OCI-LY3 (cell line): ENCODE results near the gene RCCD1.
A peak's percentile ranks its signal among the peaks of the same experiment; 100 is the strongest.

Source experiments
- H2AFZ ChIP-seq: fragments of 200-600, 300-600 bp; shearing (Covaris generic); 2 replicates; pipeline ENCODE4 v1.6.0; 2014; ENCODE audit warnings: antibody characterized with exemption, low read depth, low read length
- H3K27ac ChIP-seq: fragments of 200-600, 300-600 bp; sonication (generic); 2 replicates; pipeline ENCODE4 v1.5.1; 2014; ENCODE audit warnings: mild to moderate bottlenecking, low read length, moderate library complexity, mixed read lengths
- H3K27me3 ChIP-seq: fragments of 200-600, 300-600 bp; sonication (generic); 2 replicates; pipeline ENCODE4 v1.6.1; 2014; ENCODE audit warnings: low read depth, low read length, mixed read lengths
- H3K36me3 ChIP-seq: fragments of 200-600, 300-600 bp; sonication (generic); replicated peaks from 2 replicates; pipeline ENCODE3; 2014; ENCODE audit warnings: low read depth, low read length, mixed read lengths
- H3K4me1 ChIP-seq: fragments of 300-600, 200-600 bp; sonication (generic); 2 replicates; pipeline ENCODE4 v1.6.1; 2014; ENCODE audit warnings: low read length, mixed read lengths
- H3K4me2 ChIP-seq: fragments of 200-600, 300-600 bp; sonication (generic); 2 replicates; pipeline ENCODE4 v1.6.1; 2014; ENCODE audit warnings: low read length, mixed read lengths
- H3K4me3 ChIP-seq: fragments of 300-600, 200-600 bp; sonication (generic); 2 replicates; pipeline ENCODE4 v1.5.1; 2014; ENCODE audit warnings: antibody characterized with exemption, mild to moderate bottlenecking, low read length, moderate library complexity
- H3K79me2 ChIP-seq: fragments of 300-600, 200-600 bp; shearing (Covaris generic); 2 replicates; pipeline ENCODE4 v1.6.1; 2014; ENCODE audit warnings: mild to moderate bottlenecking, low read length, mixed read lengths
- H3K9ac ChIP-seq: fragments of 300-600, 200-600 bp; shearing (Covaris generic); 2 replicates; pipeline ENCODE4 v1.6.0; 2014; ENCODE audit warnings: mild to moderate bottlenecking, low read length, moderate library complexity
- H3K9me3 ChIP-seq: fragments of 200-600, 300-600 bp; shearing (Covaris generic); 2 replicates; pipeline ENCODE4 v1.6.1; 2014; ENCODE audit warnings: low read length, mixed read lengths; ENCODE audit not compliant: insufficient read depth
- H4K20me1 ChIP-seq: fragments of 200-600, 300-600 bp; sonication (generic); 2 replicates; pipeline ENCODE4 v1.6.1; 2016; ENCODE audit warnings: low read length, mixed read lengths; ENCODE audit not compliant: insufficient read depth
- EZH2phosphoT487 ChIP-seq: fragments of 200-600 bp; shearing (Covaris generic); IDR thresholded peaks from 2 replicates; pipeline ENCODE4 v1.6.1; 2018; ENCODE audit warnings: antibody characterized with exemption, mixed run types, low read depth
- TF ChIP-seq, protein P1 (sequence below): fragments of 200-600, 300-600 bp; sonication (generic); IDR thresholded peaks from 2 replicates; pipeline ENCODE4 v1.5.1; 2014; ENCODE audit warnings: antibody characterized with exemption, low read length, low read depth

The RCCD1 gene

DNA sequence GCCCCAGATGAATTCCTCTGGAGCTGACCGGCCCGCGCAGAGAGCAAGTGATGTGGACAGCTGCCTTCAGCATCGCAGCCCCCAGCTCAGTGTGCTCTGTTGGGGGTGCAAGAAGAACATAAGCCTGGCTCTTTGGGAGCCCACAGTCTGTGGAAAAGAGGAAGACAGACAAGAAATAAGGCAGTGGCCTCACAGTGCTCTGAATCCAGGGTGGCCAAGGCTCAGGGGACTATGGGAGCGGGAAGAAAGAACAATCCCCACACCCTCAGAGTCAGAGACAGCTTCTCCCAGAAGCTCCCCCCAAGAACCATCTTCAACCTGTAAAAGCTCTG lies 22.1 kb upstream of the RCCD1 start:
- Histone ChIP-seq H3K36me3 (peaks cover 3% of the 10 kb centered on the region), H3K9ac (peak overlapping the region; percentile 94; the same call in 1 of the 2 replicates), H3K79me2 (peaks cover 12% of the 10 kb centered on the region), H3K9me3 (no peaks in the 10 kb centered on the region), H3K4me3 (peak overlapping the region; percentile 91), H3K4me2 (peak overlapping the region; percentile 97), H4K20me1 (peaks cover 3% of the 10 kb centered on the region; the same call in 1 of the 2 replicates), H3K27me3 (no peaks in the 10 kb centered on the region), H2AFZ (peak overlapping the region; percentile 77), H3K4me1 (peaks cover 50% of the 10 kb centered on the region), H3K27ac (no peak overlapping the region)
- TF ChIP-seq, protein P1, sequence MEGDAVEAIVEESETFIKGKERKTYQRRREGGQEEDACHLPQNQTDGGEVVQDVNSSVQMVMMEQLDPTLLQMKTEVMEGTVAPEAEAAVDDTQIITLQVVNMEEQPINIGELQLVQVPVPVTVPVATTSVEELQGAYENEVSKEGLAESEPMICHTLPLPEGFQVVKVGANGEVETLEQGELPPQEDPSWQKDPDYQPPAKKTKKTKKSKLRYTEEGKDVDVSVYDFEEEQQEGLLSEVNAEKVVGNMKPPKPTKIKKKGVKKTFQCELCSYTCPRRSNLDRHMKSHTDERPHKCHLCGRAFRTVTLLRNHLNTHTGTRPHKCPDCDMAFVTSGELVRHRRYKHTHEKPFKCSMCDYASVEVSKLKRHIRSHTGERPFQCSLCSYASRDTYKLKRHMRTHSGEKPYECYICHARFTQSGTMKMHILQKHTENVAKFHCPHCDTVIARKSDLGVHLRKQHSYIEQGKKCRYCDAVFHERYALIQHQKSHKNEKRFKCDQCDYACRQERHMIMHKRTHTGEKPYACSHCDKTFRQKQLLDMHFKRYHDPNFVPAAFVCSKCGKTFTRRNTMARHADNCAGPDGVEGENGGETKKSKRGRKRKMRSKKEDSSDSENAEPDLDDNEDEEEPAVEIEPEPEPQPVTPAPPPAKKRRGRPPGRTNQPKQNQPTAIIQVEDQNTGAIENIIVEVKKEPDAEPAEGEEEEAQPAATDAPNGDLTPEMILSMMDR = no peak
- TF ChIP-seq EZH2phosphoT487 = no peak

DNA sequence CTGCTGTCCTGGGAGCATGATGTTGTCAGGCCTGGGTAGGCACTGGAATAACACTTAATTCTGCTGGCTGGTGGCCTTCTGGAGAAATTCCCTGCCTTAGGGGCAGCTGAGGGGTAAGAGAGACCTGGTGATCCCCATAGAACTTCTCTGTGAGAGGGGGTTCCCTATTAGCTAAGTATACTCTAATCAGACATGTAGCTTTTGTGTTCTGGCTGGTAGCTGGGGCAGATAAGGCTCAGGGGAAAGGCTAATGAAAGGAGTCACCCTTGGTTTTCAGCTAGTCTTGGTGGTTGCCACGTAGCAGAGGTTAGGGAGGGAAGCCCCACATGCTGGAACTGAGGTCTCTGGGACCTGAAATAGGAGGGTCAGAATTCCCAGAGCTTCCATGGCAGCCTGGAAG lies 21.4 kb upstream of the RCCD1 start:
- H3K4me2 ChIP-seq = no peak overlapping the region
- H2AFZ ChIP-seq = no peak overlapping the region
- no peak overlapping the region for H3K27ac ChIP-seq
- no peaks in the 10 kb centered on the region for H3K27me3 ChIP-seq
- H3K9me3 ChIP-seq = no peaks in the 10 kb centered on the region
- peaks cover 6% of the 10 kb centered on the region for H3K36me3 ChIP-seq
- peaks cover 3% of the 10 kb centered on the region; the same call in 1 of the 2 replicates for H4K20me1 ChIP-seq
- H3K4me1 ChIP-seq = peaks cover 46% of the 10 kb centered on the region
- TF ChIP-seq EZH2phosphoT487 = no peak
- TF ChIP-seq, protein P1 = no peak
- H3K4me3 ChIP-seq = no peak overlapping the region
- peaks cover 12% of the 10 kb centered on the region for H3K79me2 ChIP-seq
- H3K9ac ChIP-seq = no peak overlapping the region

DNA sequence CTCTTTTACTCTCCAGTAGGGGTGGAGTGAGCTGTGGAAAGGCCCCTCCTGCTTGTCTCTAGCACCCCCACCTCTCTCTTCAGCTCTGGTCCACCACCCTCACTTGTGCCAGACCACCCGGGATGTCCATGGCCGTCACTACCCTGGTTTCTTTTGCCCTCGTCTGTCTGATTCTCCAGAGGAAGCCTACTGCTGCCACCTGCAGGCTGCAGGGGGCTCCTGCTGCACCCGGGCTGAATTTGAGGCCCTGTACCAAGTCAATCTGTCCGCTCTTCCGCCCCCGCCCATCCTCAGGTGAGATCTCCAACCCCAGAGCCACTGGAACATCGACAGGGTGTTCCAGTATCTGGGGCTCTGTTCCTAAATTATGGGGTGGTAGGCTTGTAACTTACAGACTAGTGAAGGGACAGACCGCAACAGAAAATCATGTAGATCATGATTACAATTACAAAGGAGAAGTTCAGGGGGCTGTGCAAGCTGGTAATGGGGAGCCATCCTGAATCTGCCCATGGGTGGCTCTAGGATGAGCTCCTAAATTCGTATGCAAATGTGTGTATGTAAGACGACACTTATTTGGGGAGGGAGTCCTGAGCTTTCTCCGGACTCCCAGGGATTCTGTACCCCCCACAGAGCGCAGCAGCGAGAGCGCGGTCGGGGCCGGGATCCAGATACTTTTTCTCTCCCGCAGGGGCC lies 20.3 kb upstream of the RCCD1 start:
- peak overlapping the region; percentile 17 for H3K27ac ChIP-seq
- H2AFZ ChIP-seq = peak overlapping the region; percentile 50
- peak overlapping the region; percentile 47 for H3K9ac ChIP-seq

More for the DNA sequence above, 20.3 kb upstream of the RCCD1 start:
- TF ChIP-seq EZH2phosphoT487 = no peak
- TF ChIP-seq, protein P1 = peak; percentile 97
- Histone ChIP-seq H3K4me1 (peaks cover 35% of the 10 kb centered on the region), H3K4me2 (peak overlapping the region; percentile 91), H3K36me3 (peaks cover 11% of the 10 kb centered on the region), H4K20me1 (peaks cover 3% of the 10 kb centered on the region; the same call in 1 of the 2 replicates), H3K4me3 (peak overlapping the region; percentile 92), H3K9me3 (no peaks in the 10 kb centered on the region), H3K79me2 (peaks cover 12% of the 10 kb centered on the region), H3K27me3 (no peaks in the 10 kb centered on the region)
